K562 (cell line): ENCODE results near the gene RUNDC1. TPM values are rescaled to one million over a fixed set of nuclear protein-coding genes. Genes with fewer than 3 reads are reported as not detected.

Source experiments
- BRF2 ChIP-seq: IDR thresholded peaks from 3 replicates; pipeline ENCODE4 v1.6.1; 2011; ENCODE audit warnings: borderline replicate concordance, mild to moderate bottlenecking; ENCODE audit not compliant: insufficient read length, insufficient read depth
- CHD7 ChIP-seq: fragments of 200-600 bp; sonication (generic); IDR thresholded peaks from one replicate; pipeline ENCODE4 v1.6.1; 2012; ENCODE audit warnings: mild to moderate bottlenecking, low read depth, low read length, inconsistent platforms
- MAZ ChIP-seq, 2 experiments: fragments of 450-650 bp in 1 of 2; sonication (generic) in 1 of 2; formaldehyde crosslinking; IDR thresholded peaks in 1 of 2; conservative IDR thresholded peaks in 1 of 2; 2 replicates each; pipeline versions ENCODE4 v1.4.0 to v1.5.0; 2020; ENCODE audit warnings: mild to moderate bottlenecking in 1 of 2, missing genetic modification reagents in 1 of 2
- PBX2 ChIP-seq, 2 experiments: IDR thresholded peaks in 1 of 2; conservative IDR thresholded peaks in 1 of 2; 2 replicates each; pipeline ENCODE4 v1.6.1; 2016; ENCODE audit warnings: low read depth in 2 of 2, mild to moderate bottlenecking in 1 of 2, missing compliant biosample characterization in 1 of 2, missing genetic modification characterization in 1 of 2, moderate library complexity in 1 of 2
- PHF20 ChIP-seq: fragments of 450-650 bp; IDR thresholded peaks from 2 replicates; pipeline ENCODE4 v1.6.1; 2018; ENCODE audit not compliant: partially characterized antibody
- POLR2H ChIP-seq: IDR thresholded peaks from 2 replicates; pipeline ENCODE4 v1.6.1; 2016; ENCODE audit warnings: missing genetic modification characterization, low read depth, mild to moderate bottlenecking, control low read depth, missing compliant biosample characterization, moderate library complexity
- RAD51 ChIP-seq: fragments of 450-650 bp; IDR thresholded peaks from 2 replicates; pipeline ENCODE4 v1.7.1; 2016; ENCODE audit warnings: low read depth, mild to moderate bottlenecking, borderline replicate concordance
- STAG1 ChIP-seq: sonication (generic); formaldehyde crosslinking; IDR thresholded peaks from 2 replicates; pipeline ENCODE4 v1.5.0; 2020; ENCODE audit warnings: missing genetic modification reagents, borderline replicate concordance
- polyA plus RNA-seq, 8 experiments: library from polyadenylated mRNA; depleted of rRNA in 4 of 8; stranded (reverse) in 5 of 8; unstranded in 3 of 8; fragments of >200 nt; fragmentation: Nextera tagmentation in 2 of 8; fragmentation: Illumina TruSeq in 1 of 8; extraction: Ambion mirVana in 2 of 8; extraction: Trizol in 1 of 8; gene quantifications; 2 replicates each; pipeline versions ENCODE4 v1.2.1 to v1.2.3, GENCODE V29; 2011 to 2014; ENCODE audit warnings: inconsistent platforms in 1 of 8, missing spikeins in 1 of 8
- total RNA-seq, 7 experiments: library from RNA; depleted of rRNA in 6 of 7; stranded (reverse); fragments of >200 nt in 6 of 7; fragmentation: Illumina TruSeq in 2 of 7; extraction: Trizol in 2 of 7; gene quantifications; 2 replicates each; pipeline versions ENCODE4 v1.2.1 to v1.2.3, GENCODE V29; 2011 to 2021; ENCODE audit warnings: low replicate concordance in 1 of 7

Gene RUNDC1
- total and polyA plus RNA-seq, 9 of the 15 experiments (the other 6 are each of a cell fraction or from before 2014, with no cell fraction given): 3.4 to 12.6 (median 9.4) TPM

GRCh38 chr17:42975265-42975664, 5.1 kb upstream of the RUNDC1 start (continued):
- TF ChIP-seq RAD51 (no peak), PBX2 (CRISPR knock-in tag; IDR thresholded peaks at IDR 0.05; ENCODE audit: low read depth) (no peak), PBX2 (tag; conservative IDR thresholded peaks at IDR 0.05; ENCODE audit: low read depth) (no peak), STAG1 (CRISPR knock-in tag) (no peak), PHF20 (no peak), POLR2H (tag) (no peak), MAZ (CRISPR knock-in tag; conservative IDR thresholded peaks at IDR 0.05 in 1 of 2, IDR thresholded peaks at IDR 0.05 in 1 of 2) (no peak), CHD7 (no peak), BRF2 (no peak)
